K562 (cell line): Measurements from ENCODE around the gene TTLL3. TPM values are rescaled to one million over a fixed set of nuclear protein-coding genes. Genes with fewer than 3 reads are reported as not detected.

Experiments used
- CEBPZ ChIP-seq: fragments of 150-350 bp; IDR thresholded peaks from 2 replicates; pipeline ENCODE4 v1.6.1; 2014; ENCODE audit warnings: low read depth, mild to moderate bottlenecking, low read length, borderline replicate concordance
- GATAD2A ChIP-seq: fragments of 450-650 bp; IDR thresholded peaks from 2 replicates; pipeline ENCODE4 v1.6.1; 2017
- HMGXB4 ChIP-seq: sonication (generic); formaldehyde crosslinking; IDR thresholded peaks from 2 replicates; pipeline ENCODE4 v1.8.1; 2023; ENCODE audit warnings: mild to moderate bottlenecking, missing genetic modification reagents
- MCM2 ChIP-seq: fragments of 450-650 bp; IDR thresholded peaks from 2 replicates; pipeline ENCODE4 v1.6.1; 2017; ENCODE audit warnings: low read depth, mild to moderate bottlenecking
- MEIS2 ChIP-seq: fragments of 450-650 bp; IDR thresholded peaks from 2 replicates; pipeline ENCODE4 v1.6.1; 2014; ENCODE audit warnings: mild to moderate bottlenecking; ENCODE audit not compliant: partially characterized antibody
- MTF1 ChIP-seq: fragments of 250-450 bp; sonication (Bioruptor Pico); IDR thresholded peaks from 2 replicates; pipeline ENCODE4 v1.9.0; 2021; ENCODE audit warnings: moderate library complexity, mild to moderate bottlenecking, inconsistent platforms, borderline replicate concordance
- NR3C1 ChIP-seq: sonication (generic); formaldehyde crosslinking; IDR thresholded peaks from 2 replicates; pipeline ENCODE4 v1.8.1; 2022; ENCODE audit warnings: missing genetic modification reagents
- PHB2 ChIP-seq: fragments of 450-650 bp; IDR thresholded peaks from 2 replicates; pipeline ENCODE4 v1.6.1; 2017; ENCODE audit warnings: low read depth
- RERE ChIP-seq: sonication (generic); formaldehyde crosslinking; IDR thresholded peaks from 2 replicates; pipeline ENCODE4 v1.8.0; 2023; ENCODE audit warnings: missing genetic modification reagents, mild to moderate bottlenecking, borderline replicate concordance
- SMAD4 ChIP-seq: fragments of 250-450 bp; sonication (Bioruptor Pico); conservative IDR thresholded peaks from 2 replicates; pipeline ENCODE4 v1.8.0; 2021; ENCODE audit warnings: inconsistent platforms, mild to moderate bottlenecking, moderate library complexity
- TAF7 ChIP-seq: fragments of 450-650 bp; IDR thresholded peaks from 2 replicates; pipeline ENCODE4 v1.6.1; 2016; ENCODE audit warnings: missing genetic modification characterization, missing compliant biosample characterization
- ZBTB1 ChIP-seq: sonication (generic); formaldehyde crosslinking; IDR thresholded peaks from 2 replicates; pipeline ENCODE4 v1.8.1; 2023; ENCODE audit warnings: missing genetic modification reagents, low read depth, mild to moderate bottlenecking, borderline replicate concordance
- ZNF444 ChIP-seq: fragments of 250-450 bp; sonication (Bioruptor Pico); IDR thresholded peaks from 2 replicates; pipeline ENCODE4 v1.4.0; 2020; ENCODE audit warnings: mild to moderate bottlenecking, moderate library complexity
- polyA plus RNA-seq, 8 experiments: library from polyadenylated mRNA; depleted of rRNA in 4 of 8; stranded (reverse) in 5 of 8; unstranded in 3 of 8; fragments of >200 nt; fragmentation: Nextera tagmentation in 2 of 8; fragmentation: Illumina TruSeq in 1 of 8; extraction: Ambion mirVana in 2 of 8; extraction: Trizol in 1 of 8; gene quantifications; 2 replicates each; pipeline versions ENCODE4 v1.2.1 to v1.2.3, GENCODE V29; 2011 to 2014; ENCODE audit warnings: inconsistent platforms in 1 of 8, missing spikeins in 1 of 8
- total RNA-seq, 7 experiments: library from RNA; depleted of rRNA in 6 of 7; stranded (reverse); fragments of >200 nt in 6 of 7; fragmentation: Illumina TruSeq in 2 of 7; extraction: Trizol in 2 of 7; gene quantifications; 2 replicates each; pipeline versions ENCODE4 v1.2.1 to v1.2.3, GENCODE V29; 2011 to 2021; ENCODE audit warnings: low replicate concordance in 1 of 7
- TF ChIP-seq, protein P1 (sequence below), 2 experiments: fragments of 450-650 bp; IDR thresholded peaks; 2 replicates each; pipeline ENCODE4 v1.6.1; 2016

The TTLL3 gene
- total and polyA plus RNA-seq, 9 of the 15 experiments (the other 6 are each of a cell fraction or from before 2014, with no cell fraction given), result 8.9 to 106 (median 33.2) TPM

- TF ChIP-seq MCM2 (no peak), MEIS2 (no peak), CEBPZ (0 out of 2 replicates have a peak, but pooled peaks have one; percentile 15), NR3C1 (CRISPR knock-in tag) (no peak), HMGXB4 (CRISPR knock-in tag) (peak; percentile 81), GATAD2A (0 out of 2 replicates have a peak, but pooled peaks have one; percentile 37), SMAD4 (no peak), PHB2 (no peak), TAF7 (tag) (peak; percentile 93), ZBTB1 (CRISPR knock-in tag) (no peak), ZNF444 (CRISPR knock-in tag) (no peak), RERE (0 out of 2 replicates have a peak, but pooled peaks have one; percentile 15), MTF1 (CRISPR knock-in tag) (no peak)
- TF ChIP-seq, protein P1, sequence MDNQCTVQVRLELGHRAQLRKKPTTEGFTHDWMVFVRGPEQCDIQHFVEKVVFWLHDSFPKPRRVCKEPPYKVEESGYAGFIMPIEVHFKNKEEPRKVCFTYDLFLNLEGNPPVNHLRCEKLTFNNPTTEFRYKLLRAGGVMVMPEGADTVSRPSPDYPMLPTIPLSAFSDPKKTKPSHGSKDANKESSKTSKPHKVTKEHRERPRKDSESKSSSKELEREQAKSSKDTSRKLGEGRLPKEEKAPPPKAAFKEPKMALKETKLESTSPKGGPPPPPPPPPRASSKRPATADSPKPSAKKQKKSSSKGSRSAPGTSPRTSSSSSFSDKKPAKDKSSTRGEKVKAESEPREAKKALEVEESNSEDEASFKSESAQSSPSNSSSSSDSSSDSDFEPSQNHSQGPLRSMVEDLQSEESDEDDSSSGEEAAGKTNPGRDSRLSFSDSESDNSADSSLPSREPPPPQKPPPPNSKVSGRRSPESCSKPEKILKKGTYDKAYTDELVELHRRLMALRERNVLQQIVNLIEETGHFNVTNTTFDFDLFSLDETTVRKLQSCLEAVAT (IDR thresholded peaks at IDR 0.05), result peak; percentile 21 to 33; a peak in 1 of 4 replicates
These were observed 16.8 kb upstream of the TTLL3 start (continued) for GRCh38 chr3:9793161-9793781.
